H1 (cell line): ENCODE measurements around the gene SIRT6. TPM values are rescaled to one million over a fixed set of nuclear protein-coding genes. Genes with fewer than 3 reads are reported as not detected.

Source experiments
- CTCF ChIA-PET: fragments of 300-600 bp; sonication (Branson Sonifier 250); formaldehyde crosslinking; loops from one replicate; lab custom pipeline; 2021; ENCODE audit not compliant: partially characterized antibody; lab: Charles Lee
- POLR2A ChIA-PET: fragments of 300-600 bp; sonication (Branson Sonifier 250); formaldehyde crosslinking; loops from one replicate; lab custom pipeline; 2021; ENCODE audit warnings: inconsistent platforms; ENCODE audit not compliant: partially characterized antibody; lab: Charles Lee
- DNase-seq, 2 experiments: peaks; one replicate each; pipeline versions ENCODE4 v3.0.0 to v3.0.0-alpha.2; 2010 to 2022; ENCODE audit warnings: low spot score in 2 of 2, low read depth in 1 of 2, mixed read lengths in 1 of 2
- FAIRE-seq: peaks from 2 replicates; lab custom pipeline; 2011; peaks lifted over from hg19 to GRCh38; lab: Jason Lieb, UNC
- H2AFZ ChIP-seq: 2 replicates; pipeline ENCODE4 v1.8.1; 2012; ENCODE audit warnings: low read length, inconsistent platforms
- H2AK5ac ChIP-seq: 2 replicates; pipeline ENCODE4 v1.6.1; 2013; ENCODE audit warnings: low read depth, low read length
- H2BK120ac ChIP-seq: replicated peaks from 2 replicates; pipeline ENCODE3; 2013; ENCODE audit warnings: low read depth, low read length, inconsistent platforms
- H2BK12ac ChIP-seq: 2 replicates; pipeline ENCODE4 v1.6.1; 2013; ENCODE audit warnings: low read depth, low read length
- H2BK15ac ChIP-seq: 2 replicates; pipeline ENCODE4 v1.6.1; 2013; ENCODE audit warnings: low read length
- H2BK20ac ChIP-seq: 2 replicates; pipeline ENCODE4 v1.6.1; 2013; ENCODE audit warnings: low read length
- H2BK5ac ChIP-seq: 2 replicates; pipeline ENCODE4 v1.6.1; 2013; ENCODE audit warnings: low read depth, low read length
- H3K14ac ChIP-seq: 2 replicates; pipeline ENCODE4 v1.6.1; 2013; ENCODE audit warnings: inconsistent platforms; ENCODE audit not compliant: insufficient read length
- H3K18ac ChIP-seq: 2 replicates; pipeline ENCODE4 v1.6.1; 2013; ENCODE audit warnings: low read length; ENCODE audit errors: extremely low read depth
- H3K23ac ChIP-seq: 2 replicates; pipeline ENCODE4 v1.6.1; 2013; ENCODE audit warnings: inconsistent platforms; ENCODE audit not compliant: insufficient read length
- H3K23me2 ChIP-seq: 2 replicates; pipeline ENCODE4 v1.6.1; 2013; ENCODE audit warnings: low read depth, low read length
- H3K27ac ChIP-seq: 2 replicates; pipeline ENCODE4 v1.6.1; 2011; ENCODE audit warnings: low read depth, low read length, inconsistent platforms
- H3K27me3 ChIP-seq, 4 experiments: replicated peaks in 1 of 4; 1 replicate in 1 of 4; 2 replicates in 3 of 4; pipeline versions ENCODE4 v1.6.1 to v1.8.1; 2011 to 2013; ENCODE audit warnings: low read length in 3 of 4, mild to moderate bottlenecking in 3 of 4, inconsistent platforms in 2 of 4, mixed read lengths in 2 of 4, moderate library complexity in 1 of 4; ENCODE audit not compliant: control insufficient read depth in 3 of 4, insufficient read depth in 3 of 4; ENCODE audit errors: extremely low read depth in 1 of 4
- H3K36me3 ChIP-seq, 4 experiments: 2 replicates each; pipeline versions ENCODE4 v1.6.1 to v1.8.1; 2011 to 2013; ENCODE audit warnings: mild to moderate bottlenecking in 4 of 4, low read length in 3 of 4, moderate library complexity in 2 of 4, control low read depth in 1 of 4, inconsistent platforms in 1 of 4; ENCODE audit not compliant: insufficient read depth in 4 of 4, control insufficient read depth in 2 of 4
- H3K4ac ChIP-seq: replicated peaks from 2 replicates; pipeline ENCODE3; 2013; ENCODE audit warnings: low read length, low read depth, mixed read lengths, inconsistent platforms; ENCODE audit not compliant: insufficient read length
- H3K4me1 ChIP-seq, 4 experiments: replicated peaks in 1 of 4; 1 replicate in 1 of 4; 2 replicates in 3 of 4; pipeline versions ENCODE4 v1.6.1 to v1.8.1; 2011 to 2013; ENCODE audit warnings: low read length in 3 of 4, inconsistent platforms in 2 of 4, mixed read lengths in 1 of 4; ENCODE audit not compliant: insufficient read depth in 4 of 4, control insufficient read depth in 3 of 4
- H3K4me2 ChIP-seq, 2 experiments: 2 replicates each; pipeline versions ENCODE4 v1.6.1 to v1.8.1; 2011 to 2013; ENCODE audit warnings: low read depth in 2 of 2, low read length in 2 of 2, control low read depth in 1 of 2, inconsistent platforms in 1 of 2, mild to moderate bottlenecking in 1 of 2; ENCODE audit not compliant: insufficient read depth in 1 of 2
- H3K4me3 ChIP-seq, 4 experiments: fragments of 200-600, 300-600 bp in 1 of 4; sonication (generic), shearing (Covaris generic), sonication (Bioruptor Twin) in 1 of 4; 2 replicates each; pipeline versions ENCODE4 v1.5.1 to v1.8.1; 2011 to 2016; ENCODE audit warnings: low read length in 4 of 4, low read depth in 3 of 4, control low read depth in 2 of 4, inconsistent platforms in 2 of 4, mild to moderate bottlenecking in 2 of 4, mixed read lengths in 1 of 4, moderate library complexity in 1 of 4; ENCODE audit not compliant: insufficient read depth in 2 of 4; ENCODE audit errors: extremely low read depth in 1 of 4
- H3K56ac ChIP-seq: replicated peaks from 2 replicates; pipeline ENCODE3; 2013; ENCODE audit warnings: low read depth, mild to moderate bottlenecking, mixed read lengths, low read length, inconsistent platforms; ENCODE audit not compliant: insufficient read length
- H3K79me1 ChIP-seq: 2 replicates; pipeline ENCODE4 v1.6.1; 2013; ENCODE audit warnings: low read depth, low read length, control low read depth
- H3K79me2 ChIP-seq, 2 experiments: 2 replicates each; pipeline versions ENCODE4 v1.6.1 to v1.8.1; 2012 to 2013; ENCODE audit warnings: low read length in 2 of 2, mild to moderate bottlenecking in 2 of 2, inconsistent platforms in 1 of 2; ENCODE audit not compliant: insufficient read depth in 2 of 2, control insufficient read depth in 1 of 2
- H3K9ac ChIP-seq, 4 experiments: replicated peaks in 1 of 4; 1 replicate in 1 of 4; 2 replicates in 3 of 4; pipeline versions ENCODE4 v1.6.1 to v1.8.1; 2011 to 2013; ENCODE audit warnings: low read depth in 3 of 4, low read length in 3 of 4, control low read depth in 2 of 4, mild to moderate bottlenecking in 2 of 4, moderate library complexity in 2 of 4, inconsistent platforms in 1 of 4; ENCODE audit errors: extremely low read depth in 1 of 4
- H3K9me3 ChIP-seq, 2 experiments: 2 replicates each; pipeline versions ENCODE4 v1.6.1 to v1.8.1; 2012 to 2013; ENCODE audit warnings: mild to moderate bottlenecking in 2 of 2, moderate library complexity in 2 of 2, control low read depth in 1 of 2, inconsistent platforms in 1 of 2, low read depth in 1 of 2, low read length in 1 of 2, mixed read lengths in 1 of 2; ENCODE audit not compliant: insufficient read depth in 2 of 2
- H4K20me1 ChIP-seq, 2 experiments: replicated peaks in 1 of 2; 2 replicates each; pipeline versions ENCODE3 to v1.8.1; 2011 to 2013; ENCODE audit warnings: inconsistent platforms in 2 of 2, low read length in 2 of 2, mild to moderate bottlenecking in 1 of 2; ENCODE audit not compliant: insufficient read depth in 2 of 2, control insufficient read depth in 1 of 2
- H4K5ac ChIP-seq: 2 replicates; pipeline ENCODE4 v1.6.1; 2013; ENCODE audit warnings: low read length, low read depth, mixed read lengths, inconsistent platforms; ENCODE audit not compliant: insufficient read length
- H4K8ac ChIP-seq: 2 replicates; pipeline ENCODE4 v1.8.0; 2013; ENCODE audit warnings: mild to moderate bottlenecking, moderate library complexity, low read length, inconsistent platforms; ENCODE audit not compliant: insufficient read depth; ENCODE audit errors: extremely low read depth
- H4K91ac ChIP-seq: replicated peaks from 2 replicates; pipeline ENCODE3; 2013; ENCODE audit warnings: low read length, mixed read lengths, inconsistent platforms; ENCODE audit not compliant: insufficient read length
- ATF3 ChIP-seq: IDR thresholded peaks from 2 replicates; pipeline ENCODE4 v1.6.1; 2011; ENCODE audit warnings: low read depth, mild to moderate bottlenecking, low read length; ENCODE audit not compliant: insufficient read depth
- CHD1 ChIP-seq: IDR thresholded peaks from 2 replicates; pipeline ENCODE4 v1.6.1; 2012; ENCODE audit warnings: low read depth, low read length, improper control_type of control experiment
- EZH2 ChIP-seq: fragments of 200-600 bp; sonication (generic); IDR thresholded peaks from 2 replicates; pipeline ENCODE4 v1.7.1; 2012; ENCODE audit warnings: low read depth, mild to moderate bottlenecking, moderate library complexity, low read length, inconsistent platforms; ENCODE audit not compliant: severe bottlenecking
- JUN ChIP-seq: IDR thresholded peaks from 2 replicates; pipeline ENCODE4 v1.6.1; 2011; ENCODE audit warnings: low read depth, mild to moderate bottlenecking, improper control_type of control experiment, low read length
- MAFK ChIP-seq: IDR thresholded peaks from 2 replicates; pipeline ENCODE4 v1.6.1; 2012; ENCODE audit warnings: low read depth, mild to moderate bottlenecking, improper control_type of control experiment, low read length
- SP2 ChIP-seq: IDR thresholded peaks from 2 replicates; pipeline ENCODE4 v1.6.1; 2012; ENCODE audit warnings: mild to moderate bottlenecking, low read length, inconsistent platforms
- WGBS, 2 experiments: shearing (Covaris generic) in 1 of 2; methylation state at CpG; one replicate each; pipeline versions ENCODE4 v1.1.6 to v1.1.7; 2013 to 2015; ENCODE audit warnings: low lambda C conversion rate in 2 of 2, mixed read lengths in 2 of 2, inconsistent platforms in 1 of 2, low coverage in 1 of 2, missing lambda C conversion rate in 1 of 2; ENCODE audit not compliant: insufficient replicate concordance in 2 of 2, insufficient coverage in 1 of 2, insufficient read length in 1 of 2; ENCODE audit errors: extremely low coverage in 1 of 2, missing lambda C conversion rate in 1 of 2; 5-methylcytosine and 5-hydroxymethylcytosine counted together
- polyA plus RNA-seq, 7 experiments: library from polyadenylated mRNA; depleted of rRNA in 3 of 7; stranded (reverse) in 5 of 7; unstranded in 2 of 7; fragments of >200 nt in 5 of 7; fragments of 200-250 nt in 2 of 7; gene quantifications; 1 replicate in 5 of 7; 2 replicates in 1 of 7; 4 replicates in 1 of 7; pipeline versions ENCODE4 v1.2.1 to v1.2.3, GENCODE V29; 2011 to 2013; ENCODE audit warnings: missing spikeins in 2 of 7, mixed read lengths in 2 of 7
- total RNA-seq: library from RNA; stranded (reverse); fragmentation: NEBNext Ultra II Directional; extraction: Animal tissue kit (Norgen Biotek cat#: 25700); gene quantifications from 2 replicates; pipeline ENCODE4 v1.2.1, GENCODE V29; 2021

SIRT6 gene
- total and polyA plus RNA-seq, 2 of the 8 experiments (the other 6 are each of a cell fraction or from before 2014, with no cell fraction given): 25.2 to 27.0 TPM

DNA sequence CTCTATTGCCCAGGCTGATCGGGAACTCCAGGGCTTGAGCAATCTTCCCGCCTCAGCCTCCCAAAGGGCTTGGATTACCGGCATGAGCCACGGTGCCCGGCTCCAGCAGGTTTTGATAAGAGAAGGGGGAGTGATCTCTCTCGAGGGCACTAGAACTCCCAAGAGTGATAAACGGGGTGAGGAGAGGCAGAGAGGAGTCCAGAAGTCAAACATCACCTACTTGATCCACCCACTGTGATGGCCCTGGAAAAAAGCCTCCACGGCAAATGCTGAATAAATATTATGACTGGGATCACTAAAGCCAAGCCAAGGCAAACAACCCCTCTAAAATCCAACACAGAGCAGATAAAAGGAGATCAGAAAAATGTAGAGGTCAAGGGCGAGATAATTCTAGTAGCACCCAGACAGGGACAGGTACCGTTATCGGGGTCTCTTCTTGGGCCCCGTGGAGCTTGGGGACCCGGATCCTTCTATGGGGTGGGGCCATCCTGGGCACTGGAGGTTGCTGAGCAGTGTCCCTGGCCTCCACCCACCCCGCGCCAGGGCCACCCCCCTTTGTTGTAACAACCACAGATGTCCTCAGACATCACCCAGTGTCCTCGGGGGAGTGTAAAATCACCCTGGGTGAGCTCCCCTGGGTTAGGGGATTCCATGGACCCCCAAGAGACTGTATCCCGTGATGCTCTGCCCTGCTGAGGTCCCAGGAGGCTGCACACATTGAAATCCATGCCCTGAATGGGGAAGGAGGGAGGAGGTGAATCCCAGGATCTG is 32.7 kb downstream of the SIRT6 start:
- Histone ChIP-seq H3K4me3 (no peak overlapping the region), H4K5ac (no peak overlapping the region), H3K36me3 (no peaks in the 10 kb centered on the region), H4K8ac (no peak overlapping the region), H3K56ac (no peak overlapping the region), H3K9me3 (no peaks in the 10 kb centered on the region), H2BK12ac (no peak overlapping the region), H2AK5ac (no peak overlapping the region), H2BK5ac (no peak overlapping the region), H3K4ac (no peak overlapping the region), H3K4me1 (no peaks in the 10 kb centered on the region; a peak in 1 of 7 replicates), H3K23me2 (no peaks in the 10 kb centered on the region), H3K23ac (no peak overlapping the region), H4K20me1 (no peaks in the 10 kb centered on the region), H2AFZ (no peak overlapping the region), H3K27ac (no peak overlapping the region), H3K79me1 (no peaks in the 10 kb centered on the region), H3K9ac (no peak overlapping the region), H4K91ac (no peak overlapping the region), H3K4me2 (no peak overlapping the region), H2BK120ac (no peak overlapping the region), H2BK20ac (no peak overlapping the region), H3K18ac (no peak overlapping the region), H3K14ac (no peak overlapping the region), H2BK15ac (no peak overlapping the region), H3K79me2 (no peaks in the 10 kb centered on the region), H3K27me3 (no peaks in the 10 kb centered on the region; a peak in 1 of 7 replicates)
- ChIA-PET POLR2A (no interaction called here), CTCF (interaction anchor here (0.6 to 8.5 kb wide), 6 partner anchors 8 to 1581 kb away, joined by 3 to 79 read pairs (median 3); no protein-coding TSS in a partner anchor)
- DNase-seq (no peak), FAIRE-seq (no peak)
- WGBS, 2 experiments: 81% methylated on average over 17 of the region's 17 CpGs; no CpG with 5 or more reads in 1 of the 2 experiments
- TF ChIP-seq CHD1 (no peak), ATF3 (no peak), EZH2 (no peak), SP2 (no peak), MAFK (no peak), JUN (no peak)
